Smooth muscle cell (in vitro differentiated cells): ENCODE data around the gene CEP170B. TPM values are rescaled to one million over a fixed set of nuclear protein-coding genes. Genes with fewer than 3 reads are reported as not detected.

Experiments
- DNase-seq: peaks from one replicate; lab custom pipeline; 2025; ENCODE audit not compliant: unreplicated experiment; lab: John Stamatoyannopoulos, UW
- H2AFZ ChIP-seq: fragments of 200-600 bp; sonication (generic); 2 replicates; pipeline ENCODE4 v1.6.0; 2016; ENCODE audit warnings: antibody characterized with exemption, low read depth, mild to moderate bottlenecking
- H3F3A ChIP-seq: fragments of 200-600 bp; sonication (generic); 2 replicates; pipeline ENCODE4 v1.6.0; 2017; ENCODE audit warnings: antibody characterized with exemption, low read depth
- H3K27ac ChIP-seq: fragments of 200-600 bp; sonication (generic); 2 replicates; pipeline ENCODE4 v1.5.1; 2016; ENCODE audit warnings: low read depth, mild to moderate bottlenecking
- H3K27me3 ChIP-seq: fragments of 200-600 bp; sonication (generic); 2 replicates; pipeline ENCODE4 v1.6.1; 2016; ENCODE audit warnings: low read depth, mild to moderate bottlenecking
- H3K36me3 ChIP-seq: fragments of 200-600 bp; sonication (generic); 2 replicates; pipeline ENCODE4 v1.5.1; 2016; ENCODE audit warnings: low read depth
- H3K4me1 ChIP-seq: fragments of 200-600 bp; sonication (generic); 2 replicates; pipeline ENCODE4 v1.5.1; 2016; ENCODE audit warnings: low read depth
- H3K4me2 ChIP-seq: fragments of 200-600 bp; sonication (generic); 2 replicates; pipeline ENCODE4 v1.6.0; 2016; ENCODE audit warnings: mild to moderate bottlenecking
- H3K4me3 ChIP-seq: fragments of 200-600 bp; sonication (generic); 2 replicates; pipeline ENCODE4 v1.5.1; 2016; ENCODE audit warnings: mild to moderate bottlenecking
- H3K79me2 ChIP-seq: fragments of 200-600 bp; sonication (generic); 2 replicates; pipeline ENCODE4 v1.6.0; 2016; ENCODE audit warnings: low read depth, mild to moderate bottlenecking
- H3K9ac ChIP-seq: fragments of 200-600 bp; sonication (generic); 2 replicates; pipeline ENCODE4 v1.6.0; 2016; ENCODE audit warnings: low read depth
- H3K9me3 ChIP-seq: fragments of 200-600 bp; sonication (generic); replicated peaks from 2 replicates; pipeline ENCODE4 v1.5.1; 2016; ENCODE audit warnings: low read depth
- H4K20me1 ChIP-seq: fragments of 200-600 bp; sonication (generic); 2 replicates; pipeline ENCODE4 v1.6.0; 2016; ENCODE audit warnings: low read depth
- CTCF ChIP-seq: fragments of 200-600 bp; sonication (generic); IDR thresholded peaks from 2 replicates; pipeline ENCODE4 v1.5.1; 2017; ENCODE audit warnings: borderline replicate concordance, mild to moderate bottlenecking, antibody characterized with exemption; ENCODE audit not compliant: insufficient read depth, poor library complexity, severe bottlenecking
- WGBS: methylation state at CpG from one replicate; pipeline ENCODE4 v1.1.7; 2016; ENCODE audit warnings: low lambda C conversion rate; 5-methylcytosine and 5-hydroxymethylcytosine counted together
- polyA plus RNA-seq: library from polyadenylated mRNA; unstranded; fragments of >200 nt; fragmentation: Nextera tagmentation; extraction: Ambion mirVana; gene quantifications from 2 replicates; pipeline ENCODE4 v1.2.1, GENCODE V29; 2016
- total RNA-seq: library from RNA; depleted of rRNA; stranded (reverse); fragments of >200 nt; gene quantifications from 2 replicates; pipeline ENCODE4 v1.2.3, GENCODE V29; 2014

CEP170B gene
- total and polyA plus RNA-seq, 2 experiments from 2014 or later: 5.9 to 9.8 TPM

GRCh38 chr14:104819361-104819781 lies 45.7 kb upstream of the CEP170B start:
- H3K4me2 ChIP-seq: no peak overlapping the region
- DNase-seq: no peak
- no peak for TF ChIP-seq CTCF
- H2AFZ ChIP-seq: no peak overlapping the region
- H3K9me3 ChIP-seq: no peaks in the 10 kb centered on the region
- H3K36me3 ChIP-seq: no peaks in the 10 kb centered on the region
- H3K4me3 ChIP-seq: no peak overlapping the region
- 98% methylated on average over 11 of the region's 12 CpGs for WGBS
- peaks cover 3% of the 10 kb centered on the region for H3K79me2 ChIP-seq
- H3K27me3 ChIP-seq: no peaks in the 10 kb centered on the region
- H3K9ac ChIP-seq: no peak overlapping the region
- H4K20me1 ChIP-seq: peaks cover 3% of the 10 kb centered on the region
- no peak overlapping the region for H3K27ac ChIP-seq
- peaks cover 7% of the 10 kb centered on the region for H3K4me1 ChIP-seq
- H3F3A ChIP-seq: peaks cover 9% of the 10 kb centered on the region

GRCh38 chr14:104820669-104821228 lies 44.3 kb upstream of the CEP170B start:
- peak; percentile 33 for TF ChIP-seq CTCF
- no peaks in the 10 kb centered on the region for H4K20me1 ChIP-seq
- 26% methylated on average over 19 of the region's 22 CpGs for WGBS
- no peak overlapping the region for H2AFZ ChIP-seq
- DNase-seq: no peak
- H3F3A ChIP-seq: peaks cover 9% of the 10 kb centered on the region
- no peaks in the 10 kb centered on the region for H3K36me3 ChIP-seq
- no peak overlapping the region for H3K4me3 ChIP-seq
- H3K4me1 ChIP-seq: peaks cover 7% of the 10 kb centered on the region
- H3K4me2 ChIP-seq: peak overlapping the region; percentile 27
- no peak overlapping the region for H3K9ac ChIP-seq
- H3K79me2 ChIP-seq: peaks cover 3% of the 10 kb centered on the region
- no peaks in the 10 kb centered on the region for H3K27me3 ChIP-seq
- no peaks in the 10 kb centered on the region for H3K9me3 ChIP-seq
- H3K27ac ChIP-seq: no peak overlapping the region

GRCh38 chr14:104821229-104821945 lies 43.7 kb upstream of the CEP170B start:
- Histone ChIP-seq H3K4me3 (no peak overlapping the region), H2AFZ (no peak overlapping the region), H3K79me2 (peaks cover 3% of the 10 kb centered on the region), H3K4me2 (peak overlapping the region; percentile 27), H3F3A (peaks cover 9% of the 10 kb centered on the region), H4K20me1 (no peaks in the 10 kb centered on the region), H3K36me3 (no peaks in the 10 kb centered on the region), H3K27ac (no peak overlapping the region), H3K27me3 (no peaks in the 10 kb centered on the region), H3K4me1 (peaks cover 7% of the 10 kb centered on the region), H3K9me3 (no peaks in the 10 kb centered on the region), H3K9ac (no peak overlapping the region)
- TF ChIP-seq CTCF: no peak
- DNase-seq: no peak
- 75% methylated on average over 23 of the region's 23 CpGs for WGBS
